ENCODE measurements around the gene TSC1. TPM values are rescaled to one million over a fixed set of nuclear protein-coding genes. Genes with fewer than 3 reads are reported as not detected.

Gene TSC1
- total RNA-seq, 1 donor from 2014 or later: 30.7 TPM

DNA sequence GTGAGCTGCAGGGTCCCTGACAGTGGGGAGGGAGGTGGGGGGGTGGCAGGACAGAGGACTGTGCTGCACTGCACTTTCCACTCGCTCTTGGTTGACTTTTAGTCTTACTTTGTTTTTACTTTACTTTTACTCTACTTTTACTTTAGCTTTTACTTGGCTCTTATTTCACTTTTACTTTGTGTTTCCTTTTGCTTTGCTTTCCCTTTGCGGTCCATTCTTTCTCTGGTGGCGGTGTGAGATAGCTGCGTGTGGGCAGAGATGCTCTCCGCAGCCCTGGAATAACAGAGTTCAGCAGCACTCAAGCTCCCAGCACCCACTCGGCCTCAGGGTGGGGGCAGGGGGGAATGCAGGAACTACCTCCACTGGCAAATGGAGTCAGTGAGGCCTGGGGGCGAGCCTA, 71.0 kb downstream of the TSC1 start:
- intact Hi-C loops (cut with micrococcal nuclease): loop anchor here (10.0 kb wide), 1 partner anchor 199 kb away; the partner anchor contains the start of gene GTF3C4

DNA sequence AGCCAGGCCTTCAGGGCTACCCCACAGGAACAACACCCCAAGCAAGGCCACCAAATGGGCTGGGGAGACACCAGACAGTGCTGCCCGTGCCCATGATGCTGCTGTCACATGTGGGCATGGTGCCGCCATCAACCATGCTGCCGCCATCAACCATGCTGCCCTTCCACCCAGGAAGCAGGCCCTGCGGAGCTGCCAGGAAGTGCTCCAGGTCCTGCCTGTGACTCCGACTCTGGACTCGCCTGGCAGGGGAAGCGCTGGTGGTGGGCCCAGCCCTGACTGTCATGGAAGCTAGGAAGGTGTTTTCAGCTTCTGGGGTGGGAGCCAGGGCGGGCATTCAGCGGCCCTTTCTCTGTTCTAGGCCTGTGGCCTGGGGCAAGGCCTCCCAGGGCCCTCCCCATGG, 75.2 kb downstream of the TSC1 start:
- intact Hi-C loops (cut with micrococcal nuclease): no loop called here

DNA sequence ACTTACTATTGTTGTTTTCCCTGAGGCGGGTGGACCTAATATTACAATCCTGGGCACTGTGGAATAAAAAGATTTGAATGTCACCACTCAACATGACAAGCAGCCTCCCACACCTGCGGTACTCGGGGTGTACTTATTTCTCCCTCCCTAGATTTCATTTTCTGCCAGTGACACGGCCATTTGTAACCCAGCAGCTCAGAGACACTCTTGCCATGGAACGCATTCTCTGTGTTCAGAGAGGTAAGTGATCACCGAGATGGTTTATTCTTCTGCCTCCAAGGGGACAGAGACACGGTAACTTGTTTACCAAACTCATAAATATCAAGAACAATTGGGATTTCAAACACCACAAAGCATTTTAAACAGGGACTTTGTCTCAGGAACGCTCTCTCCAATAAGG, 77.5 kb downstream of the TSC1 start:
- intact Hi-C loops (cut with micrococcal nuclease): no loop called here

DNA sequence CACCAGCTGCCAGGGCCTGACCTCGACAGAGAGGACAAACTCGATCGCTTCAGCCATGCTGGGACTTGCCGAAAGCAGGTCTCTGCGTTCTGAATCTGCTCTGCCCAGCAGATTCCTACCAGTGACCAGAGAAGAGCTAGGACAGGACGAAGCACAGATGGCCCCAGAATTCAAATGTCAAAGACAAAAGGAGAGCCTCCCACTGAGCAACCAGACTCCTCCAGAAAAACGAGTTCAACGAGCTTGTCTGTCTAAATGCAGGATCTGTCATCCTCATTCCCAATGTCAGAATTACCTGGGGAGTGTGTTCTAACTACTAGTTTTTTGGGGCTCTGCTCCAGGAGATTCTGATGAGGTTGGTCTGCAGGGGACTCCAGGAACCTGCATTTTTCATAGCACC, 79.7 kb downstream of the TSC1 start:
- intact Hi-C loops (cut with micrococcal nuclease): no loop called here

DNA sequence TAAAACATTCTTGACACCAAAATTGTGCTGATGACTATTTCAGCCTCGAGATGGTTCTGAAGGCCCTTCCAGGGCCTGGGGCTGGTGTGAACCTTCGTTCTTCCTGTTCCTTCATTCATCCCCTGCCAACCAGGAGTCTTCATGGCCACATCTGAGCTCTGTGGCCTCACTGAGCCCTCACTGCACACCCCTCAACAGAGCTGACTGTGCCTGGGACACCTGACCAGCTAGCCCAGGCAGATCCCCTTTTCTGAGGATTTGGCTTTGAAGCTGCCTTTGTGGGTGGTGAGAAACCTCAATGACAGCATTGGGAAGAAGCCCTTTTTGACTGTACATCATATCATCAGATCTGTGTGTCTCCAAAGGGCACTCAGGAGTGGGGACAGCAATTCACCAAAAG, 80.1 kb downstream of the TSC1 start:
- intact Hi-C loops (cut with micrococcal nuclease): no loop called here

DNA sequence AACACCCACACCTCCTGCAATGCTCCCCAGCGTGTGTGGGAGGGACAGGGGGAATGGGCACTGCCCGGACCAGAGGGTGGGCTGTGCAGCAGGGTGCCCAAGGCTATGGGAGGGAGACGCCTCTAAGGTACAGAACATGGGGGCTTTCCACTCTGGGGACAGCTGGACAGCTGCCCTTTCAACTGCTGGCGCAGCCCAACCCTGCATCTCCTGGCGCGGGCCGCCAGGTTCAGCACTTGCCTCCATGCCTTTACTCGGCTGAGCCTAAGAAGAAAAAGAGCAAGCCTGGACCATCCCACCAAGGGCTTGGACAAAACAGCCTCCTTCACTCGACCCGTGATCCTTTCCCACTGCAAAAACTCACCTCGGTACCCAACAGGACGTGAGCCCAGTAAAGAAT, 81.3 kb downstream of the TSC1 start:
- intact Hi-C loops (cut with micrococcal nuclease): no loop called here

- intact Hi-C loops (cut with micrococcal nuclease): no loop called here
Measured at GRCh38 chr9:132862533-132862932, 81.9 kb downstream of the TSC1 start.

DNA sequence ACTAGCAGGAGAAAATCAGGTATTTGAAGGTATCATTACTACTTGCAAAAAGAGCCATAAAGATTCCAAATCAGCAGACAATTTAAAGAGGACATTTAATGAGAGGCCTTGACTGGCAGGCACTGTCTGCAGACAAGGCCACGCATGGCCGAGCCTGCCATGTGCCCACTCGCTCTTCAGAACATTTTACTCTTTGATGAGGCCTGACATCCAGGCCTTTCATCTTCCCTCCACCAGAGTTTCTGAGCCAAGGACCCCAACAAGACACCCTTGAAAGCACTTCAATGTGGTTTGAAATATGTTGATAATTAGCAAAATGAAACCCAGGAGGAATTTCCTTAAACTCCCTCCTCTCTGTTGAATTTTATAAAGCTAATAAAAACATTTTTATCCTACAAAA, 82.8 kb downstream of the TSC1 start:
- intact Hi-C loops (cut with micrococcal nuclease): no loop called here

DNA sequence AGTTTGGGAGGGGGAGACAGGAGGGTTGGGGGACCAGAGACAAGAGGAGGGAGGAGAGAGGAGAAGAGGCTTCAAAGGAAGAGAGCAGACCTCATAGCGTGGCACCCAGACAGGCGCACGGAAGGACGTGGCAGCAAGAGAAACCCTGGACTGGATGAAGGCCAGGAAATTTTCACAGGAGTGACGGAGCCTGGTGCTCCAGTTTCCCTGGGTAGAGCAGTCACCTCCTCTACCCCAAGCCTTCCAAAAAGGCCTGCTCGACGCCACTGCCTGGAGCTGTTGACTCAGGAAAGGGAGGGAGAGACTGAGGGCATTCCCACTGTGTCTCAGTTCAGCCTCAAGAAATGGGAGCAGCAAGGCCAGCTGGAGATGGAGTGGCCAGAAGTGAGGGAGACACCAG, 85.7 kb downstream of the TSC1 start:
- intact Hi-C loops (cut with micrococcal nuclease): no loop called here

DNA sequence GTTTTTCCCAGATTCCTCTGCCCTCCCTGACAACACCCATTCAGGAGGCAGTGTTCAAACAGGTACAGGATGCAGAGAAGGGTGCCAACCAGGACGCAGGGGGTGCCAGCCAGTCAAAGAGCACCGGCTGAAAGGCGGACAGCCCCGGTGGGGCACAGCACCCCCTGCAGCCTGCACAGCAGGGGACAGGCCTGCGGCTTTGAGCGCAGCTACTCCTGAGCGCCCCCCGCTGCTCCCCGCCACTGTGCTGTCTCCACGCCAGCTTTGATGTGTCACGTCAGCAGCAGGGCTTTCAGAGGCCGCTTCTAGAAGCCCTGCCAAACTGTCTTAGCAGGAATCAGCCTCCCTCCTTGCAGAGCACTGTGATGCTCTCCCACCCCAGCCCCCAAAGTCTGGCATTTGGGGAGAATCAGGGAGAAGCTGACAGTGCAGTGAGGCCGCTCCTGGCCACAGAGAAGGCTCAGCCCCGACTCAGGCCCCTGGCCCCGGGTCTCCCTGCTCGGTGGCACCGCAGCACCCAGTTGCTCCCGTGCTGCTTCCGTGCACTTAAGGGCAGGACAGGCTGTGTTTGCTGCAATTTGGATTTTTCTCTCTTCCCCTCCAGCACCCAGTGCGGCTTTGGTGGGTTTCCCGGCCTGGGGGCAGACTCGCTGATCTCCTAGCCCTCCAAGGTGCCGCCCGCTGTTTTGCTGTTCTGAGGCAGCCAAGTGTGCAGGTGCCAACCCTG, 86.6 kb downstream of the TSC1 start:
- intact Hi-C loops (cut with micrococcal nuclease): no loop called here

DNA sequence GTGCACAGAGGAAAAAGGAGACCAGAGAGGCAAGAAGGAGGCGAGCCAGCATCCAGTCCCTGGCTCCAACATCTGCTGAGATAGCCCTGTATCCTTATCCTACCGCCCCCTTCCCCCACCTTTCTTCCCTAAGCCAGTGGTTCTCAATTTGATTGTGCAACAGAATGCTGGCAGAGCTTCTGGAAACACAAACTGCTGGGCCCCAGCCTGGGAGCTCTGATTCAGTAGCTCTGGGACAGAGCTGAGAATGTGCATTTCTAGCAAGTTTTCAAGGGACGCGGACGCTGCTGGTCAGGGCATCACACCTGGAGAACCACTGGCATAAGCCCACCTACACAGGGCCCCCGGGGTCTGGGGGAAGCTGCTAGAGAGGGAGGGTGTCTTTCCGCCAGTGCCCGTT, 87.4 kb downstream of the TSC1 start:
- intact Hi-C loops (cut with micrococcal nuclease): no loop called here

- intact Hi-C loops (cut with micrococcal nuclease): no loop called here
Measured at GRCh38 chr9:132855904-132856303, 88.5 kb downstream of the TSC1 start.

- intact Hi-C loops (cut with micrococcal nuclease): no loop called here
Measured at GRCh38 chr9:132854832-132855231, 89.6 kb downstream of the TSC1 start.

- intact Hi-C loops (cut with micrococcal nuclease): no loop called here
Measured at GRCh38 chr9:132853482-132853881, 90.9 kb downstream of the TSC1 start.

GRCh38 chr9:132849185-132849706, 95.2 kb downstream of the TSC1 start:
- intact Hi-C loops (cut with micrococcal nuclease): no loop called here

- intact Hi-C loops (cut with micrococcal nuclease): no loop called here
Measured at GRCh38 chr9:132846918-132847515, 97.4 kb downstream of the TSC1 start.

DNA sequence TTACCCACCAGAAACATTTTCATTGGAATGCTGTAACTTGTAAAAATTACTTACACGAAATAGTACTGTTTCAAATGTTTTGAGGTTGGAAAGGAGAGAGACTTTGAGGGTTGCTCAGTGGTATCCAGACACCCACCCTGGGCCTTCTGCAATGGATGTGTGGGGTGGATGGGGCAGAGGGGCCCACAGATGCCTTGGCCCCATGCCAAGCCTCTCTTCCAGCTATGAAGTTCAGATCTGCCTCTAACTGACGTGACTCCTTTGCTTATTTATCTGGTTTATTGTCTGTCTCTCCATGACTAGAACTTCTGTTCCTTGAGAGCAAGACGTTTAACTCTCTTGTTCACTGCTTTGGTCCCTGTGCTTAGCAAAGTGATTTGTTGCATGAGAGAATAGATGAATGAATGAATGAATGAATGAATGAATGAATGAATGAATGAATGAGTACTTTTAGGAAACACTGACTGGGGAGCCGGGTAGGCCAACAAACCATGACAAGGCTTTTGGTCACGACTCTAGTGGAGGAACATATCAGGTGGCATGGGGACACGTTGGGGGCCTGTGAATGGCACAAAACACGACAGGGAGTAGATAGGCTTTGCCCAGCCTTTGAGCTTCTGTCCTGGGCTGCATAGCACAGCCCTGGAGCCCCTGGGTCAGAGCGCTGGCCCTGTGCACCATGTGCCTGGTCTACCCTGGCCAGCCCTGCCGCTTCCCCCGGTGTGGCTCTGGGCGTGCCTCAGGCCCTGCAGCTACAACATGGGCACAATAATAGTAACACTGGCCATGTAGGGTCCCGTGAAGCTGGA, 98.1 kb downstream of the TSC1 start:
- intact Hi-C loops (cut with micrococcal nuclease): no loop called here

- intact Hi-C loops (cut with micrococcal nuclease): no loop called here
Measured at GRCh38 chr9:132842124-132843044, 102.0 kb downstream of the TSC1 start.

Measured in T-helper 2 cell treated with Interferon-gamma antibody and Interleukin-4, amounts not matched to agents 100 ng/mL and 5 ng/mL, for 36 hours (primary cell).